Activated naive CD4-positive, alpha-beta T cell treated with anti-CD3 and anti-CD28 coated beads, Interleukin-2, amount 10 ng/mL, durations not matched to agents 7 days and 5 days (primary cell): ENCODE results near the gene ZNF554.
"Not testable (repeated sequence)": the region's sequence is repeated elsewhere in the genome, so short reads cannot be mapped to it uniquely, and the experiment has no call there.

ENCODE experiments used
- CTCF ChIA-PET: fragments of 350-600 bp; sonication (Branson Sonifier 250); formaldehyde crosslinking; loops from one replicate; lab custom pipeline; 2021; ENCODE audit warnings: antibody characterized with exemption; lab: Charles Lee
- DNase-seq: peaks from one replicate; pipeline ENCODE4 v3.0.0-alpha.2; 2020
- H3K27ac Mint-ChIP-seq: one replicate; pipeline ENCODE4 v1.8.0; 2021; ENCODE audit warnings: mild to moderate bottlenecking, moderate library complexity, mixed read lengths
- H3K27me3 Mint-ChIP-seq: one replicate; pipeline ENCODE4 v1.8.0; 2021; ENCODE audit warnings: mild to moderate bottlenecking, mixed read lengths
- H3K36me3 Mint-ChIP-seq: one replicate; pipeline ENCODE4 v1.8.0; 2021; ENCODE audit warnings: mixed read lengths
- H3K4me1 Mint-ChIP-seq: one replicate; pipeline ENCODE4 v1.8.0; 2021; ENCODE audit warnings: mixed read lengths
- H3K4me3 Mint-ChIP-seq: one replicate; pipeline ENCODE4 v1.8.0; 2021; ENCODE audit warnings: mild to moderate bottlenecking, moderate library complexity, mixed read lengths
- H3K9me3 Mint-ChIP-seq: one replicate; pipeline ENCODE4 v1.8.0; 2021; ENCODE audit warnings: mixed read lengths

The ZNF554 gene

DNA sequence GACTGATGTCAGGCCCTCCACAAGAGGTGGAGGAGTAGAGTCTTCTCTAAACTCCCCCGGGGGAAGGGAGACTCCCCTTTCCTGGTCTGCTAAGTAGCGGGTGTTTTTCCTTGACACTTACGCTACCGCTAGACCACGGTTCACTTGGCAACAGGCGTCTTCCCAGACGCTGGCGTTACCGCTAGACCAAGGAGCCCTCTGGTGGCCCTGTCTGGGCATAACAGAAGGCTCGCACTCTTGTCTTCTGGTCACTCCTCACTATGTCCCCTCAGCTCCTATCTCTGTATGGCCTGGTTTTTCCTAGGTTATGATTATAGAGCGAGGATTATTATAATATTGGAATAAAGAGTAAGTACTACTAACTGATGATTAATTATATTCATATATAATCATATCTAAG, 52.5 kb downstream of the ZNF554 start:
- peaks cover 17% of the 10 kb centered on the region for H3K9me3 Mint-ChIP-seq
- H3K27ac Mint-ChIP-seq, H3K4me3 Mint-ChIP-seq, H3K27me3 Mint-ChIP-seq, H3K36me3 Mint-ChIP-seq, H3K4me1 Mint-ChIP-seq, DNase-seq: not testable (repeated sequence)
- CTCF ChIA-PET = interaction anchor here (0.6 to 1.6 kb wide), 2 partner anchors 65 to 224 kb away, joined by 3 to 12 read pairs; no protein-coding TSS in a partner anchor

DNA sequence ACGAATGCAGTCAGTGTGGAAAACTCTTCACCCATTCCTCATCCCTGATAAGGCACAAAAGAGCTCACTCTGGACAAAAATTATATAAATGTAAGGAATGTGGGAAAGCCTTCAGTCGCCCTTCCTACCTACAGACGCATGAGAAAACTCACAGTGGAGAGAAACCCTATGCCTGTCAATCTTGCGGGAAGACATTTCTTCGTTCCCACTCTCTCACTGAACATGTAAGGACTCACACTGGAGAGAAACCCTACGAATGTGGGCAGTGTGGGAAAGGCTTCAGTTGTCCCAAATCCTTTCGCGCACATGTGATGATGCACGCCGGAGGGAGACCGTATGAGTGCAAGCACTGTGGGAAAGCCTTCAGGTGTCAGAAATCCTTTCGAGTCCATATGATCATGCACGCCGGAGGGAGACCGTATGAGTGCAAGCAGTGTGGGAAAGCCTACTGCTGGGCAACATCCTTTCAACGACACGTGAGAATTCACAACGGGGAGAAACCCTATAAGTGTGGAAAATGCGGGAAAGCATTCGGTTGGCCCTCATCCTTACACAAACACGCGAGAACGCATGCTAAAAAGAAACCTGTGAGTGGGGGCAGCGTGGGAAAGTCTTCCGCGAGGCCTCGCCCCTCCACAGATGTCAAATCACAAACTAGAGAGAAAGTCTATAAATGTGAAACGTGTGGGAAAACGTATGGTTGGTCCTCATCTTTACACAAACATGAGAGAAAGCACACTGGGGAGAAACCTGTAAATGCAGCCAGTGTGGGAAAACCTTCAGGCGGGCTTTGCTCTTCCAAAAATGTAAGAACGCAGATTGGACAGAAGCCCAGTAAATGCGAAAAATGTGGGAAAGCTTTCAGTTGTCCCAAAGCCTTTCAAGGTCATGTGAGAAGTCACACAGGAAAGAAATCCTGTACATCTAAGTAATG, 58.0 kb downstream of the ZNF554 start:
- CTCF ChIA-PET = no interaction called here
- no peaks in the 10 kb centered on the region for H3K27me3 Mint-ChIP-seq
- no peaks in the 10 kb centered on the region for H3K4me1 Mint-ChIP-seq
- H3K27ac Mint-ChIP-seq = no peak overlapping the region
- H3K4me3 Mint-ChIP-seq = no peak overlapping the region
- DNase-seq = no peak
- H3K36me3 Mint-ChIP-seq = peaks cover 11% of the 10 kb centered on the region
- peaks cover 25% of the 10 kb centered on the region for H3K9me3 Mint-ChIP-seq

DNA sequence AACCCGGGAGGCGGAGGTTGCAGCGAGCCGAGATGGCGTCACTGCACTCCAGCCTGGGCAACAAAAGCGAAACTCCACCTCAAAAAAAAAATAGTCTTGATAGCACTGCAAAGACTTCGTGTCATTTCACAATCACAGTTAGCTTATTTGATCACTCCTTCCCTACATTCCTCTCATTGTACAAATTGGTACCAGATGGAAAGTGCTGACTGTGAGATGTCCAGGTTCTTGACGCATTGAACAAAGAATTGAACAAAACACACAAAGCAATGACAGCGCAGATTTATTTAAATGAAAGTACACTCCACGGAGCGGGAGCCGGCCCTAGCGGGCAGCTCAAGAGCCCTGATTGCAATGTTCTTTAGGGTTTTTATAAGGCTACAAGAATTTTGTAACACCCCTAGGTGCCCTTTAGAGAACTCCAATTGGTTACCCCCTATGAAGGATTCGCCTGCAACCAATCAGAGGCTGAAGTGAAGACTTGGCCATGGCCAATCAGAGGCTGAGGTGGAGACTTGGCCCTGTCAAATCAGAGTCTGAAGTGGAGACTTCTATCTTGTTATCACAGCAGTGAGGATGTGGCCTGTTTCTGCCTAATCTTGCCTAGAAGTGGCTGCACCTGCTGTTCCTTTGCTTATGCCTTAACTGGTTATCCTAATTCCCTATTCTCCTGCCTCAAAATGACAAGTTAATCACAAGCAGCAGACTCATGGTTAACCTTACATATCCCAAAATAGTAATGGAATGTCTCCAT, 64.2 kb downstream of the ZNF554 start:
- CTCF ChIA-PET = interaction anchor here (0.5 kb wide), 1 partner anchor 224 kb away, joined by 4 read pairs; no protein-coding TSS in a partner anchor
- no peaks in the 10 kb centered on the region for H3K27me3 Mint-ChIP-seq

DNA sequence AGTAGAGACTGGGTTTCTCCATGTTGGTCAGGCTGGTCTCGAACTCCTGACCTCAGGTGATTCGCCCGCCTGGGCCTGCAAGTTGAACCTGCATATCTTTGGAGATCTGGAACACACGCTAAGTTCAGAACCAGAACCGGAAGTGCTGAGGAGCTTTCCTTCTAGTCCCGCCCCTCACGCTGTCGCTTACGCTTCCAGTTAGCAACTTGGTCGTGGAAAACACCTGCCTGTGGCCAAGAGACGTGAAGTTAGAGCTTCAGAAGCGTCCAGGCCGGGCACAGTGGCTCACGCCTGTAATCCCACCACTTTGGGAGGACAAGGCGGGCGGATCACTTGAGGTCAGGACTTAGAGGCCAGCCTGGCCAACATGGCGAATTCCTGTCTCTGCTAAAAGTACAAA, 66.1 kb downstream of the ZNF554 start:
- DNase-seq = no peak
- CTCF ChIA-PET = interaction anchor here (0.7 kb wide), 1 partner anchor 1531 kb away, joined by 4 read pairs; a partner anchor contains a TSS
- Mint-ChIP-seq H3K4me1 (peaks cover 16% of the 10 kb centered on the region), H3K9me3 (peaks cover 5% of the 10 kb centered on the region), H3K27ac (no peak overlapping the region), H3K4me3 (no peak overlapping the region), H3K27me3 (no peaks in the 10 kb centered on the region), H3K36me3 (peaks cover 2% of the 10 kb centered on the region)

More for the DNA sequence above, 64.2 kb downstream of the ZNF554 start:
- Mint-ChIP-seq H3K36me3 (no peaks in the 10 kb centered on the region), H3K27ac (no peak overlapping the region), H3K9me3 (peaks cover 5% of the 10 kb centered on the region), H3K4me1 (peaks cover 13% of the 10 kb centered on the region), H3K4me3 (no peak overlapping the region)
- DNase-seq = no peak
